PFSK-1 (cell line): ENCODE data around the gene SELENON.

Experiments
- FOXP2 ChIP-seq: optimal IDR thresholded peaks from 2 replicates; pipeline ENCODE3; 2011; ENCODE audit warnings: borderline replicate concordance, control low read depth, inconsistent platforms; ENCODE audit not compliant: insufficient read depth; ENCODE audit errors: extremely low read length, extremely low read depth
- POLR2AphosphoS5 ChIP-seq: IDR thresholded peaks from 2 replicates; pipeline ENCODE4 v1.6.1; 2012; ENCODE audit warnings: low read depth, mild to moderate bottlenecking, control low read depth, low read length, moderate library complexity
- REST ChIP-seq, 2 experiments: IDR thresholded peaks; 2 replicates each; pipeline versions ENCODE4 v1.6.1 to v1.8.0; 2011 to 2012; ENCODE audit warnings: low read depth in 2 of 2, low read length in 2 of 2, control low read depth in 1 of 2, inconsistent platforms in 1 of 2, mild to moderate bottlenecking in 1 of 2, moderate library complexity in 1 of 2; ENCODE audit not compliant: insufficient read depth in 1 of 2
- SIN3A ChIP-seq: IDR thresholded peaks from 2 replicates; pipeline ENCODE4 v1.6.1; 2012; ENCODE audit warnings: mild to moderate bottlenecking, low read length, moderate library complexity, borderline replicate concordance; ENCODE audit not compliant: insufficient read depth
- TAF1 ChIP-seq: IDR thresholded peaks from 2 replicates; pipeline ENCODE4 v1.6.1; 2012; ENCODE audit warnings: low read length, control low read depth, borderline replicate concordance; ENCODE audit not compliant: insufficient read depth

SELENON gene

GRCh38 chr1:25818569-25818968 lies 18.6 kb downstream of the SELENON start:
- TF ChIP-seq FOXP2 (no peak), TAF1 (no peak), SIN3A (no peak), REST (IDR thresholded peaks at IDR 0.05; ENCODE audit: insufficient read depth in 1 of 2, low read depth in 2 of 2, low read length in 2 of 2) (no peak), POLR2AphosphoS5 (no peak)

GRCh38 chr1:25819491-25820246 lies 19.7 kb downstream of the SELENON start, which contains the start of gene MTFR1L:
Gene MTFR1L (plus strand): TSS chr1:25819954. CDS start chr1:25823105, 3,151 bp downstream.
- TF ChIP-seq POLR2AphosphoS5 (peak; percentile 75), SIN3A (no peak), FOXP2 (peak; percentile 60), REST (IDR thresholded peaks at IDR 0.05; ENCODE audit: insufficient read depth in 1 of 2, low read depth in 2 of 2, low read length in 2 of 2) (no peak), TAF1 (peak; percentile 59; the same call in 1 of the 2 replicates)

GRCh38 chr1:25820247-25821111 lies 20.5 kb downstream of the SELENON start:
- TF ChIP-seq SIN3A = no peak
- TF ChIP-seq REST (IDR thresholded peaks at IDR 0.05; ENCODE audit: insufficient read depth in 1 of 2, low read depth in 2 of 2, low read length in 2 of 2) = no peak
- TF ChIP-seq FOXP2 = no peak
- TF ChIP-seq TAF1 = no peak
- TF ChIP-seq POLR2AphosphoS5 = no peak

- TF ChIP-seq POLR2AphosphoS5 (no peak), TAF1 (no peak), SIN3A (no peak), FOXP2 (no peak), REST (IDR thresholded peaks at IDR 0.05; ENCODE audit: insufficient read depth in 1 of 2, low read depth in 2 of 2, low read length in 2 of 2) (no peak)
Observed at GRCh38 chr1:25821112-25821476, 21.1 kb downstream of the SELENON start.
